Measurements from ENCODE around the gene LLGL2.

LLGL2 gene

DNA sequence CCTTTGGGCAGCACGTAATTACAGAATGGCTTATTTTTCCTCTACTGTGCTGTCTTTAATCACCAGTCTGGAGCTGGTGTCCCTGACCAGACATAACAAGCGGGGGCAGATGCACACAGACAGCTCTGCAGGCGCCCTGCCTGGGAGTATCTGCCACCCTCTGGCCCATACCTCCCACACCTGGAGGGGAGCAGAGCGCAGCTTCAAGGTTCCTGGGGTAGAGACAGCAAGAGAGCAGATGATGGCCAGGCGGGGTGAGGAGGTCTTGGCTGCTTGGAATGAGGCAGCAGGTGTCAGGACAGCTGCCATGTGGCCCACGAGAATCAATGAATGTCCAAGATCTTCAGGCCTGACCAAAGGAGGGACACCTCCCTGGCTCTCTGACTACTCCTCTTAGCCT lies 45.2 kb upstream of the LLGL2 start:
- TF ChIP-seq, protein P1, sequence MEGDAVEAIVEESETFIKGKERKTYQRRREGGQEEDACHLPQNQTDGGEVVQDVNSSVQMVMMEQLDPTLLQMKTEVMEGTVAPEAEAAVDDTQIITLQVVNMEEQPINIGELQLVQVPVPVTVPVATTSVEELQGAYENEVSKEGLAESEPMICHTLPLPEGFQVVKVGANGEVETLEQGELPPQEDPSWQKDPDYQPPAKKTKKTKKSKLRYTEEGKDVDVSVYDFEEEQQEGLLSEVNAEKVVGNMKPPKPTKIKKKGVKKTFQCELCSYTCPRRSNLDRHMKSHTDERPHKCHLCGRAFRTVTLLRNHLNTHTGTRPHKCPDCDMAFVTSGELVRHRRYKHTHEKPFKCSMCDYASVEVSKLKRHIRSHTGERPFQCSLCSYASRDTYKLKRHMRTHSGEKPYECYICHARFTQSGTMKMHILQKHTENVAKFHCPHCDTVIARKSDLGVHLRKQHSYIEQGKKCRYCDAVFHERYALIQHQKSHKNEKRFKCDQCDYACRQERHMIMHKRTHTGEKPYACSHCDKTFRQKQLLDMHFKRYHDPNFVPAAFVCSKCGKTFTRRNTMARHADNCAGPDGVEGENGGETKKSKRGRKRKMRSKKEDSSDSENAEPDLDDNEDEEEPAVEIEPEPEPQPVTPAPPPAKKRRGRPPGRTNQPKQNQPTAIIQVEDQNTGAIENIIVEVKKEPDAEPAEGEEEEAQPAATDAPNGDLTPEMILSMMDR (IDR thresholded peaks at IDR 0.05; ENCODE audit: borderline replicate concordance, control extremely low read depth, extremely low read depth, insufficient read depth, missing control alignments), result no peak
- no peak for DNase-seq (ENCODE audit: low spot score)
- in situ Hi-C loops (cut with MboI; ENCODE audit: low sequenced_read_pairs, unreplicated experiment), result no loop called here

DNA sequence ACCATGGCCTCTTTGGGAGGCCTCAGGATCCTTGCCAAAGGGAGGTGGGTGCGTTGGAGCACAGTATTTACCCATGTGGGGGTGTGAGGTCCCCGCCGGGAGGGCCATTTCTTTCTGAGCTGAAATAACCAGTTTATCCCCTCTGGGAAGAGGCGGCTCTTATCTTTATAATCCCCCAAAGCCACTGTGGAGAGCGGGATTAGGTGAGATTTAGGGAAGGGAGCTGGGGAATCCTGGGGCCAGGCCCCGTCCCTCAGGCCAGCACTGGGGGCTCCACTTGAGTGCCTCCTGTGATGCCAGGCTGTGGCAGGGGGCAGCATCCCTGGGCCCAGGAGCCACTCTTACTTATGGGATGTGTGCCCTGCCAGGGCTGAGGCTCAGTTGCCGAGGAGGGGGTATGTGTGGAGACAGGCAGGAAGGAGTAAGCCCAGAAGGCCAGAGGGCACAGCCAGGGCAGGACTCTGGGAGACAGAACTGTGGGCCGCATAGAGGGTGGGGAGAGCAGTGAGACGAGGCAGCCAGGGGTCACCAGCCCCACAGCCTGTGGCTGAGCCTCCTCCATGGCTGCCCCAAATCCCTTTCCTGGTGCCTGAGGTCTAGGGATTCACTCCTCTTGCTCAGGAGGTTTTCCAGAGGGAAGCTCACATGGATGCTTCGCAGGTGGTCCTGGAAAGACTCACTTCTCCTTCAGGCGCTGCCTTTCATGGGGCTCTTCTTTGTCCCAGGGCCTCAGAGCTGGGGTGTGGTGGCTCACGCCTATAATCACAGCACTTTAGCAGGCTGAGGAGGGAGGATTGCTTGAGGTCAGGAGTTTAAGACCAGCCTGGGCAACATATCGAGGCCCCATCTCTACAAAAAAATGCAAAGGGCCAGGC lies 44.1 kb upstream of the LLGL2 start:
- TF ChIP-seq, protein P1 (IDR thresholded peaks at IDR 0.05; ENCODE audit: borderline replicate concordance, control extremely low read depth, extremely low read depth, insufficient read depth, missing control alignments), result no peak
- in situ Hi-C loops (cut with MboI; ENCODE audit: low sequenced_read_pairs, unreplicated experiment), result no loop called here
- DNase-seq (ENCODE audit: low spot score), result no peak

DNA sequence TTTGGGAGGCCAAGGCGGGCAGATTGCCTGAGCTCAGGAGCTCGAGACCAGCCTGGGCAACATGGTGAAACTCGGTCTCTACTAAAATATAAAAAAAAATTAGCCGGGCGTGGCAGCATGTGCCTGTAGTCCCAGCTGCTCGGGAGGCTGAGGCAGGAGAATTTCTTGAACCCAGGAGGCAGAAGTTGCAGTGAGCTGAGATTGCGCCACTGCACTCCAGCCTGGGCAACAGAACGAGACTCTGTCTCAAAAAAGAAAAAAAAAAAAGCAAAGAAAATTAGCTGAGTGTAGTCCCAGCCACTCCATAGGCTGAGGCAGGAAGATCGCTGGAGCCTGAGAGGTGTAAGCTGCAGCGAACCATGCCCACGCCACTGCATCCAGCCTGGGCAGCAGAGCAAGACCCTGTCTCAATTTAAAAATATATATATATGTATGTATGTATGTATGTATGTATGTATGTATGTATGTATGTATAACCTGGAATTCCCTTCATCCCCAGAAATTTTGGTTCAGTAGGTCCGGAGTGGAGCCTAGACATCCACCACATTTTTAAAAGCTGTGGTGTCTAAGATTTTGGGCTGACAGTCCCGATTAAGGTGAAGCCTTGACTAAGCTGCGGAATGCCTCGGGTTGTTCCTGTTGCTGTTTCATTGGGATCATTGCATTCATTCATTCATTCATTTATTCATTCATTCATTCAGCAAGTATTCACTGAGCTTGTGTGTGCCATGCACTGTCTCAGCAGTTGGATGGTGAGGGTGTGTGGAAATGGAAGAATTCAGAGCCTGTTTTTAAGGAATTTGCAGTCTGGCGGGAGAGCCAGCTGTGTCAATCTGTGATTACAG lies 43.2 kb upstream of the LLGL2 start:
- TF ChIP-seq, protein P1 (IDR thresholded peaks at IDR 0.05; ENCODE audit: borderline replicate concordance, control extremely low read depth, extremely low read depth, insufficient read depth, missing control alignments), result no peak
- in situ Hi-C loops (cut with MboI; ENCODE audit: low sequenced_read_pairs, unreplicated experiment), result no loop called here

DNA sequence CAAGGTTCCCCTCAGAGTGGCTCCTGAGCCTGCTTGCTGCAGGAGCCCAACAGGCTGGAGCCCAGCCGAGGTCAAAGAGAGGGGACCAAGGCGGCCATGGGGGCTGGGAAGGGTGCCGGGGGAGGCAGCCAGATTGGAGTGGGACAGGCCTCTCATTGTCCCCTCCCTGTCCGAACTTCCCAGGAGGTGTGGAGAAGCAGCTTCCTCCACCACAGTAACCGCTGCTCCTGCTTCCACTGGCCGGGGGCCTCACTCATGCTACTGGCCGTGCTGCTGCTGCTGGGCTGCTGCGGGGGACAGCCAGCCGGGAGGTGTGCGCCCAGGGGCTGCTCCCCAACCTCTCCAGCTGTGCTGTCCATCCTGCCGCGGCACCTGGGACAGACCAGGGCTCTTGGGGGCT lies 39.8 kb upstream of the LLGL2 start:
- TF ChIP-seq, protein P1 (IDR thresholded peaks at IDR 0.05; ENCODE audit: borderline replicate concordance, control extremely low read depth, extremely low read depth, insufficient read depth, missing control alignments), result no peak
- DNase-seq (ENCODE audit: low spot score), result no peak
- in situ Hi-C loops (cut with MboI; ENCODE audit: low sequenced_read_pairs, unreplicated experiment), result no loop called here

More for the DNA sequence above, 43.2 kb upstream of the LLGL2 start:
- DNase-seq (ENCODE audit: low spot score), result no peak

DNA sequence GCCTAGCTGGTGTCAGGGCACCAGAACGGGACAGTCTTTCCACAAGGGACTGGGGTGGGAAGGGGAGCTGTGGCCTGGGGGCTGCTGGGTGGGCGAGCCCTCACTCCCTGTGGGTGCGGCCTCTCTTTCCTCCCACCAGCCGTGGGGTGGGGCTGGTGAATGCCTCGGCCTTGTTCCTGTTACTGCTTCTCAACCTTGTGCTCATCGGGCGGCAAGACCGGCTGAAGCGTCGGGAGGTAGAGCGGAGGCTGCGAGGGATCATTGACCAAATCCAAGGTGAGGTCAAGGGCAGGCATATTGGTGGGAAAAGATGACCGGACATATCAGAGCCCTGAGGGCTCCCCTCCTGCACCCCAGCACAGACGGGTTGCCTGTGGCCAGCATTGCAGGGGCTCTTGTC lies 39.3 kb upstream of the LLGL2 start:
- in situ Hi-C loops (cut with MboI; ENCODE audit: low sequenced_read_pairs, unreplicated experiment), result no loop called here
- no peak for DNase-seq (ENCODE audit: low spot score)
- TF ChIP-seq, protein P1 (IDR thresholded peaks at IDR 0.05; ENCODE audit: borderline replicate concordance, control extremely low read depth, extremely low read depth, insufficient read depth, missing control alignments), result no peak

DNA sequence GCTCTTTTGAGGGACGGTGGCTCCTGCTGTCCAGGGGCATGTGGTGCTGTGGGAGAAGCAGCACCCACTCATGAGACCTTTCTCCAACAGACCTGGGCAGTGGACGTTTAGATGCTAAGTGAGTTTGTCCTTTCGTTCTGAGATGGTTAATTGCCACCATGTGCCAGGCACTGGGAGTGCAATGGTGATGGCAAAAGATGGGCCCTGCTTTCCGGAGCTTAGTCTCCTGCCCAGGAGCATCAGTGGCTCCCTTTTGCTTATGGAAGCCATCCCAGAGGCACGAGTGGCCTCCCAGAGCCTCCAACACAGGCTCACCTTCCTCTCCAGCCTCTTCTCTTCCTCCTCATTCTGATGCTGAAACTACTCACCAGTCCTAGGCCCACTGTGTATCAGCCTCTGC lies 38.5 kb upstream of the LLGL2 start:
- in situ Hi-C loops (cut with MboI; ENCODE audit: low sequenced_read_pairs, unreplicated experiment), result no loop called here
- no peak for DNase-seq (ENCODE audit: low spot score)
- TF ChIP-seq, protein P1 (IDR thresholded peaks at IDR 0.05; ENCODE audit: borderline replicate concordance, control extremely low read depth, extremely low read depth, insufficient read depth, missing control alignments), result no peak

Data from GM13976 (cell line).